B cell (primary cell): ENCODE results near the gene CECR2. TPM values are rescaled to one million over a fixed set of nuclear protein-coding genes. Genes with fewer than 3 reads are reported as not detected.

Source experiments
- ATAC-seq: fragments of 200-7000 bp; cut with Tn5 transposase; one replicate; pipeline ENCODE4 v1.10.0; 2021; ENCODE audit warnings: low read depth, mild to moderate bottlenecking, moderate number of reproducible peaks, moderate library complexity
- CTCF ChIA-PET: fragments of 350-600 bp; sonication (Branson Sonifier 250); formaldehyde crosslinking; loops from one replicate; lab custom pipeline; 2021; ENCODE audit warnings: antibody characterized with exemption, inconsistent platforms; lab: Charles Lee
- POLR2A ChIA-PET: fragments of 350-600 bp; sonication (Branson Sonifier 250); formaldehyde crosslinking; loops from one replicate; lab custom pipeline; 2021; ENCODE audit warnings: antibody characterized with exemption; lab: Charles Lee
- DNase-seq: peaks from one replicate; pipeline ENCODE4 v3.0.0; 2013
- H2AFZ ChIP-seq: 2 replicates; pipeline ENCODE4 v1.6.1; 2012; ENCODE audit warnings: mild to moderate bottlenecking, low read depth, low read length; ENCODE audit not compliant: insufficient read depth, poor library complexity, severe bottlenecking
- H3K27ac ChIP-seq, 2 donors: 1 replicate in 1 of 2; 2 replicates in 1 of 2; pipeline ENCODE4 v1.5.1; 2012 to 2013; ENCODE audit warnings: low read length in 2 of 2, mild to moderate bottlenecking in 2 of 2, moderate library complexity in 1 of 2
- H3K27me3 ChIP-seq, 4 experiments: fragments of 200-600 bp in 1 of 4; sonication (generic) in 1 of 4; replicated peaks in 1 of 4; 1 replicate in 2 of 4; 2 replicates in 2 of 4; pipeline versions ENCODE4 v1.6.1 to v1.7.0; 2013 to 2016; ENCODE audit warnings: low read length in 3 of 4, mild to moderate bottlenecking in 2 of 4, mixed read lengths in 1 of 4, moderate library complexity in 1 of 4; ENCODE audit not compliant: insufficient read depth in 4 of 4, control insufficient read depth in 3 of 4; ENCODE audit errors: control extremely low read depth in 1 of 4
- H3K36me3 ChIP-seq, 2 experiments: replicated peaks in 1 of 2; 1 replicate in 1 of 2; 2 replicates in 1 of 2; pipeline versions ENCODE4 v1.6.1 to v1.7.1; 2013; ENCODE audit warnings: low read length in 1 of 2; ENCODE audit not compliant: insufficient read depth in 2 of 2, control insufficient read depth in 1 of 2; ENCODE audit errors: control extremely low read depth in 1 of 2, extremely low read depth in 1 of 2
- H3K4me1 ChIP-seq, 2 donors: fragments of 200-600 bp in 1 of 2; sonication (generic) in 1 of 2; 1 replicate in 1 of 2; 2 replicates in 1 of 2; pipeline versions ENCODE4 v1.5.1 to v1.6.1; 2013 to 2017; ENCODE audit warnings: low read length in 2 of 2; ENCODE audit not compliant: control insufficient read depth in 2 of 2, insufficient read depth in 2 of 2
- H3K4me2 ChIP-seq: replicated peaks from 2 replicates; pipeline ENCODE3; 2012; ENCODE audit warnings: mild to moderate bottlenecking, low read depth, low read length; ENCODE audit not compliant: poor library complexity, severe bottlenecking
- H3K4me3 ChIP-seq, 5 experiments: fragments of 200-600 bp in 1 of 5; sonication (generic) in 1 of 5; 1 replicate in 3 of 5; 2 replicates in 2 of 5; pipeline versions ENCODE4 v1.5.1 to v1.7.0; 2011 to 2016; ENCODE audit warnings: low read length in 4 of 5, mild to moderate bottlenecking in 4 of 5, low read depth in 2 of 5, control low read depth in 1 of 5, moderate library complexity in 1 of 5; ENCODE audit not compliant: insufficient read depth in 1 of 5; ENCODE audit errors: control extremely low read depth in 1 of 5, extremely low read depth in 1 of 5
- H3K79me2 ChIP-seq: fragments of 200-600 bp; sonication (generic); one replicate; pipeline ENCODE4 v1.6.0; 2016; ENCODE audit warnings: low read length; ENCODE audit not compliant: control insufficient read depth, insufficient read depth
- H3K9ac ChIP-seq: fragments of 200-600 bp; sonication (generic); 2 replicates; pipeline ENCODE4 v1.6.1; 2017; ENCODE audit warnings: mild to moderate bottlenecking, low read length, moderate library complexity
- H3K9me3 ChIP-seq, 3 donors: one replicate each; pipeline versions ENCODE4 v1.6.1 to v1.7.1; 2013; ENCODE audit warnings: low read length in 2 of 3; ENCODE audit not compliant: control insufficient read depth in 2 of 3, insufficient read depth in 1 of 3; ENCODE audit errors: control extremely low read depth in 1 of 3
- H4K20me1 ChIP-seq: 2 replicates; pipeline ENCODE4 v1.6.0; 2012; ENCODE audit warnings: mild to moderate bottlenecking, low read length; ENCODE audit not compliant: insufficient read depth, control insufficient read depth, poor library complexity, severe bottlenecking
- H3K27ac Mint-ChIP-seq: one replicate; pipeline ENCODE4 v1.8.0; 2021; ENCODE audit warnings: mixed read lengths
- H3K27me3 Mint-ChIP-seq: one replicate; pipeline ENCODE4 v1.8.0; 2021; ENCODE audit warnings: mixed read lengths
- H3K4me1 Mint-ChIP-seq: one replicate; pipeline ENCODE4 v1.8.0; 2021; ENCODE audit warnings: mixed read lengths
- H3K4me3 Mint-ChIP-seq: one replicate; pipeline ENCODE4 v1.8.0; 2021; ENCODE audit warnings: mixed read lengths
- H3K9me3 Mint-ChIP-seq: one replicate; pipeline ENCODE4 v1.8.0; 2022; ENCODE audit warnings: mixed read lengths; ENCODE audit not compliant: insufficient read depth
- EZH2 ChIP-seq: IDR thresholded peaks from 2 replicates; pipeline ENCODE4 v1.6.1; 2012; ENCODE audit warnings: borderline replicate concordance, low read depth, mild to moderate bottlenecking, moderate library complexity, low read length; ENCODE audit not compliant: insufficient read depth, poor library complexity, severe bottlenecking
- WGBS: methylation state at CpG from one replicate; pipeline ENCODE4 v1.1.5; 2013; ENCODE audit warnings: missing lambda C conversion rate; ENCODE audit not compliant: insufficient coverage; 5-methylcytosine and 5-hydroxymethylcytosine counted together
- intact Hi-C: fragments of 100-400 bp; cut with micrococcal nuclease; formaldehyde crosslinking; loops from one replicate; pipeline ENCODE4 v1.10.0; 2022
- polyA plus RNA-seq: library from polyadenylated mRNA; depleted of rRNA; stranded (reverse); fragments of >200 nt; gene quantifications from 2 replicates; pipeline ENCODE4 v1.2.3, GENCODE V29; 2012
- total RNA-seq, 2 donors: library from RNA; stranded (reverse); fragments of 120-200 nt in 1 of 2; gene quantifications; 1 replicate in 1 of 2; 2 replicates in 1 of 2; pipeline versions ENCODE4 v1.2.3 to v1.2.4, GENCODE V29; 2013 to 2022
- TF ChIP-seq, protein P1 (sequence below): fragments of 200-600 bp; IDR thresholded peaks from one replicate; pipeline ENCODE4 v1.8.0; 2022; ENCODE audit warnings: antibody characterized with exemption, mild to moderate bottlenecking

The CECR2 gene
- total and polyA plus RNA-seq, 2 donors (not counting 1 experiment from before 2014, with no cell fraction given): 0.13 to 6.6 TPM

DNA sequence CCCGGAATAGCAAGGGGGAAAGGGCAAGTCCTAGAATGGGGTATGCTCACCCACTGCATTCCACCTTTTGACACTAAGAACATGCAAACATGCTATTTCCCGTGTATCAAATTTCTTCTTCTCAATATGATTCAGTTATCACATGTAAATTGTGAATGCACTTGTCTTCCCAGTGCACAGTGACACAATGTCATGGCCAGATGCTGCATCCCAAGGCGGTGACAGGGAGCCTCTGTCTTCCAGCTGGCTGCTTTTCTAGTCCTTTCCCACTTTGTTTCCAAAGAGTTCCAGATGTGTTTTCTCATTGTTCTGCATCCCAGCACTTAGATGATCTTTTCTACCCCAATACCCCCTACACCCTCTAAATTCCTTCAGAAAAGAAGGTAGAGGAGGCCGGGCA, 206.4 kb downstream of the CECR2 start:
- no peaks in the 10 kb centered on the region for H3K36me3 ChIP-seq
- H3K4me1 ChIP-seq: no peaks in the 10 kb centered on the region
- WGBS: 96% methylated on average over 3 of the region's 4 CpGs
- TF ChIP-seq, protein P1, sequence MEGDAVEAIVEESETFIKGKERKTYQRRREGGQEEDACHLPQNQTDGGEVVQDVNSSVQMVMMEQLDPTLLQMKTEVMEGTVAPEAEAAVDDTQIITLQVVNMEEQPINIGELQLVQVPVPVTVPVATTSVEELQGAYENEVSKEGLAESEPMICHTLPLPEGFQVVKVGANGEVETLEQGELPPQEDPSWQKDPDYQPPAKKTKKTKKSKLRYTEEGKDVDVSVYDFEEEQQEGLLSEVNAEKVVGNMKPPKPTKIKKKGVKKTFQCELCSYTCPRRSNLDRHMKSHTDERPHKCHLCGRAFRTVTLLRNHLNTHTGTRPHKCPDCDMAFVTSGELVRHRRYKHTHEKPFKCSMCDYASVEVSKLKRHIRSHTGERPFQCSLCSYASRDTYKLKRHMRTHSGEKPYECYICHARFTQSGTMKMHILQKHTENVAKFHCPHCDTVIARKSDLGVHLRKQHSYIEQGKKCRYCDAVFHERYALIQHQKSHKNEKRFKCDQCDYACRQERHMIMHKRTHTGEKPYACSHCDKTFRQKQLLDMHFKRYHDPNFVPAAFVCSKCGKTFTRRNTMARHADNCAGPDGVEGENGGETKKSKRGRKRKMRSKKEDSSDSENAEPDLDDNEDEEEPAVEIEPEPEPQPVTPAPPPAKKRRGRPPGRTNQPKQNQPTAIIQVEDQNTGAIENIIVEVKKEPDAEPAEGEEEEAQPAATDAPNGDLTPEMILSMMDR: no peak
- TF ChIP-seq EZH2: no peak
- no peak overlapping the region for H3K4me3 ChIP-seq
- no peak for ATAC-seq
- H3K27me3 ChIP-seq: peaks cover 0 to 12% (median 2%) of the 10 kb centered on the region in 4 experiments
- intact Hi-C loops: no loop called here
- Mint-ChIP-seq H3K4me1 (no peaks in the 10 kb centered on the region), H3K9me3 (no peaks in the 10 kb centered on the region), H3K27me3 (peaks cover 11% of the 10 kb centered on the region), H3K4me3 (no peak overlapping the region), H3K27ac (no peak overlapping the region)
- no peaks in the 10 kb centered on the region for H3K79me2 ChIP-seq
- no peak overlapping the region for H3K9ac ChIP-seq
- no peak overlapping the region for H3K27ac ChIP-seq
- no peak overlapping the region for H3K4me2 ChIP-seq
- CTCF ChIA-PET: no interaction called here
- H2AFZ ChIP-seq: no peak overlapping the region
- POLR2A ChIA-PET: no interaction called here
- H3K9me3 ChIP-seq: peaks cover 0 to 2% (median 0%) of the 10 kb centered on the region in 3 donors
- DNase-seq: no peak
- no peaks in the 10 kb centered on the region for H4K20me1 ChIP-seq

DNA sequence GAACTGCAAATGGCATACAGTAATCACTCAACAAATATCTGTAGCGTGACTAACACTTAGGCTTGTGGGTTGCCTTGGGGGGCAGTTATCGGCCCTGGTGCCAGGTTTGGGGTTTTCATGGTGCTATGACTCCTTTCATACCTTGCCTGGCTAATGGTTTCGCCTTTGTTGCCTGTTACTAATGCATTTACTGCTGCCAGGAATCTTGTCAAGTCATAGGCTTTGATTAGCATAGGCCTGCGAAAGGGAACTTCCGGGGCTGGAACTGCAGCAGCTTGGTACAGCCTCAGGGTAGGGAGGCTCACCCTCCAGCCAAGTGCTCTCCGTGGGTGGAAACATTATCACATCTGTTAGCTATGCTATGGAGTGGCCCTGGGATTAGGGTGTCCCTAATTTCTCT, 207.2 kb downstream of the CECR2 start:
- H3K9me3 Mint-ChIP-seq: no peaks in the 10 kb centered on the region
- intact Hi-C loops: no loop called here
- ATAC-seq: no peak
- H3K79me2 ChIP-seq: no peaks in the 10 kb centered on the region
- H3K9me3 ChIP-seq: no peaks in the 10 kb centered on the region
- H3K27ac Mint-ChIP-seq: no peak overlapping the region
- ChIA-PET POLR2A (no interaction called here), CTCF (no interaction called here)
- peaks cover 3% of the 10 kb centered on the region for H3K27me3 Mint-ChIP-seq
- H3K36me3 ChIP-seq: no peaks in the 10 kb centered on the region
- 62% methylated on average over 4 of the region's 6 CpGs for WGBS
- H3K4me3 ChIP-seq: no peak overlapping the region
- H3K4me1 Mint-ChIP-seq: no peaks in the 10 kb centered on the region
- TF ChIP-seq EZH2: no peak
- TF ChIP-seq, protein P1: no peak
- H3K4me2 ChIP-seq: no peak overlapping the region
- peaks cover 0 to 9% (median 2%) of the 10 kb centered on the region in 4 experiments for H3K27me3 ChIP-seq
- H2AFZ ChIP-seq: no peak overlapping the region
- no peaks in the 10 kb centered on the region for H4K20me1 ChIP-seq
- no peak overlapping the region for H3K9ac ChIP-seq
- H3K27ac ChIP-seq: no peak overlapping the region
- no peaks in the 10 kb centered on the region for H3K4me1 ChIP-seq
- no peak for DNase-seq
- H3K4me3 Mint-ChIP-seq: no peak overlapping the region
